AG20443 (cell line): ENCODE measurements around the gene KIFC1.
"Not testable (repeated sequence)": the region's sequence is repeated elsewhere in the genome, so short reads cannot be mapped to it uniquely, and the experiment has no call there.

Experiments
- DNase-seq: peaks from one replicate; pipeline ENCODE4 v3.0.0; 2012; ENCODE audit warnings: low spot score, mixed read lengths

KIFC1 gene

DNA sequence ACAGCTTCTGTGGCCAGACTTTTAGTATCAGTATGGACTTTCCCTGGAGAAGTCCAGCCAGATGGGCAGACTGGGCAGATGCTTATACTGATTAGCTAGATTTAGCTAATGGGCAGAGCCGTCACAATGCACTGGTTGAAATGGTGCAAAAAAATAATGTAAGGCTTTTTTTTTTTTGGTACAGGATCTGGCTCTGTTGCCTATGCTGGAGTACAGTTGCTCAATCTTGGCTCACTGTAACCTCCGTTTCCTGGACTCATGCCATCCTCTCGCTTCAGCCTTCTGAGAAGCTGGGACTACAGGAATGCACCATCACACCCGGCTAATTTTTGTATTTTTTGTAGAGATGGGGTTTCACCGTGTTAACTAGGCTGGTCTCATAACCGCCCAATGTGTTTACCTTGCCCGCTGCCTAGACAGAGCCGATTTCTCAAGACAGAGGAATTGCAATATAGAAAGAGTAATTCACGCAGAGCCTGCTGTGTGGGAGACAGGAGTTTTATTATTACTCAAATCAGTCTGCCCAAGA lies 16.4 kb upstream of the KIFC1 start:
- peak; percentile 43 for DNase-seq

DNA sequence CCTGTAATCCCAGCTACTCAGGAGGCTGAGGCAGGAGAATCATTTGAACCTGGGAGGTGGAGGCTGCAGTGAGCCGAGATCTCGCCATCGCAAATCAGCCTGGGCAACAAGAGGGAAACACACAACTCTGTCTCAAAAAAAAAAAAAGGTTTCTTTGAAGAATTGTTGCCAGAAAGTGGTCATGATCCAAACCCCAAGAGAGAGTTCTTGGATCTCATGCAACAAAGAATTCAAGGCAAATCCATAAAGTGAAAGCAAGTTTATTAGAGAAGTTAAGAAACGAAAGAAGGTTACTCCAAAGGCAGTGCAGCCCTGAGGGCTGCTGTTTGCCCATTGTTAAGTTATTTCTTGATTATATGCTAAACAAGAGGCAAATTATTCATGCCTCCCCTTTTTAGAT lies 14.5 kb upstream of the KIFC1 start:
- no peak for DNase-seq

DNA sequence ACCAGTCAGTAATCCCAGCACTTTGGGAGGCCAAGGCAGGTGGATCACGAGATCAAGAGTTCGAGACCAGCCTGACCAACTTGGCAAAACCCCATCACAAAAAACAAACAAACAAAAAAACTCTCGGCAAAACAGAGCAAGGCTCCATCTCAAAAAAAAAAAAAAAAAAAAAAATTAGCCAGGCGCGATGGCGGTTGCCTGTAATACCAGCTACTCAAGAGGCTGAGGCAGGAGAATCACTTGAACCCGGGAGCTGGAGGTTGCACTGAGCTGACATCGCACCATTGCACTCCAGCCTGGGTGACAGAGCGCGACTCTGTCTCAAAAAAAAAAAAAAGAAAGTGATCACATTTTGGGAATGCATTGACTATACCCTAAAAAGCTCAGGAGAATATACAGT lies 12.4 kb upstream of the KIFC1 start:
- not testable (repeated sequence) for DNase-seq

DNA sequence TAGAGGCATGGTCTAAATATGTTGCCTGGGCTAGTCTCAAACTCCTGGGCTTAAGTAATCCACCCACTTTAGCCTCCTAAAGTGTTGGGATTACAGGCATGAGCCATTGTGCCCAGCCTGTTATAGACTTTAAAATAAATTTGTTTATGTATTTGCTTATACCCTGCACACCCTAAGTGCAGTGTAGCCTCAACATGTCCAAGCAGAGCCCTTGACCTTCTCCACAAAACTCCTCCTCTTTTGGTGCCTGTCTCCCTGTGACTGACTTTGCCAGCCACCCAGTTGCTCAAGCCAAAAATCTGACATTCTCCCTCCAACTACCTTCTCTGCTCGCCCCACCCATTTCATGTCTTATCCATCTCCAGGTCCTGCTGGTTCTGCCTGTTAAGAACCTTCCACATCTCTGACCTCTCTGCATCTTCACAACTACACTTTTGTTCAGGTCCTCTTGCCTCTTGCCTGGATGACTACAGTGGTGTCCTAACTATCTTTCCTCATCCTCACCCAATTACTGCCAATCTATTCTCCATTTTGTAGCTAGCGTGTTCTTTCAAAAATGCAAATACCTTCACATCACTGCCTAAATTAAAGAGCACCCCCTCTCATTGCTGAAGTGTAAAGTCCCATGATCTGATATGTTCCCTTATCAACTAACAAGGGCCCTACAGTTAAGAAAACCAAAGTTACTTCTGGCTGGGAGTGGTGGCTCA lies 11.2 kb upstream of the KIFC1 start:
- no peak for DNase-seq

DNA sequence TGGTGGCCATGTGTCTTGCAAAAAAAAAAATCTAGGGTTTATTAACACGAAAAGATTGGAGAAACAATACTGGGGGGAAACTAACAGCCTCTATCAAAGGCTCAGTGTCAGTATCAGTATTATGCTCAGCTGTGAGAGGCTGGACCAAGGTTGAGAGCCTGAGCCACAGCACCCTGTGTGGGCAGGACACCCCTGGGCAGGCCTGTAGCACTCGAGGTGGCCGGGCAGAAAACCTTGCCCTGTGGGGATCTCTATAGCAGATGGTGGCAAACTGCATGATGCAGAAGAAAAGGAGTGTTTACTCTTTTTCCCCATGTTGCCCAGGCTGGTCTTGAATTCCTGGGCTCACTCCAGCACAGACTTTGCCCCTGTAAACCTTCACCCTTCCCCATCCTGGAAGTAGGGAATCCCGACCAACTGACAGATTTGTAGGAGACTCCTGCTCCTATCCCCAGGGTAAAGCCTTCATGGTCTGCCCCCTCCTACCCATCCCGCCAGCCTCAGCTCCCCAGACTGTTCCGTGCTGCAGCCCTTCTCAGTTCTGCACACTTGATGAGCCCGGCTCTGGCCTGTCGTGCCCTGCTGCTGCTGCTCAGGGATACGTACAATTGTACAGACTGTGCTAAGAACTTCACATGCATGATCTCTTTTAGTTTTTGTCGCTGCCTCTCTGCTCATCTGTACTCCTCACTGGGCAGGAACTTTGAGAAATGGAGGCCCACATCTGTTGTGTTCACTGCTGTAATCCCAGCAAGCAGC lies 8.0 kb upstream of the KIFC1 start:
- no peak for DNase-seq

DNA sequence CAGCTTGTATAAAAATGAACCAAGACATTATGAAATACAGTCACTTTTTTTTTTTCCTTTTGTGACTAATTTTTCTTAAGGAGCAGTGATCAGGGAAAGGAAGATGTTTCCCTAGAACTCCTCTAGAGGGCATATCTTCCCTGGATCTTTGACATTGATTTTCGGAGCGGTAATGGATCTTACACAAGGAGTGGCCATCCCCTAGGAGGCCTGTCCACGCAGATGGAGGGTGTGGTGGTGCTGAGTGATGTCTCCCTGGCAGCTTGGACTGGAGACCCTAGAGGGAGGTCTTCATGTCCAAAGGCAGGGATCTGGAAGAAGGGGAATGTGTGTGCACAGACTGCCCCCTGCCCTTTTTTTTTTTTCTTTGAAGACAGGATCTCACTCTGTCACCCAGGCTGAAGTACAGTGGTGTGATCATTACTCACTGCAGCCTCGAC lies 7.0 kb upstream of the KIFC1 start:
- DNase-seq, result peak; percentile 77

DNA sequence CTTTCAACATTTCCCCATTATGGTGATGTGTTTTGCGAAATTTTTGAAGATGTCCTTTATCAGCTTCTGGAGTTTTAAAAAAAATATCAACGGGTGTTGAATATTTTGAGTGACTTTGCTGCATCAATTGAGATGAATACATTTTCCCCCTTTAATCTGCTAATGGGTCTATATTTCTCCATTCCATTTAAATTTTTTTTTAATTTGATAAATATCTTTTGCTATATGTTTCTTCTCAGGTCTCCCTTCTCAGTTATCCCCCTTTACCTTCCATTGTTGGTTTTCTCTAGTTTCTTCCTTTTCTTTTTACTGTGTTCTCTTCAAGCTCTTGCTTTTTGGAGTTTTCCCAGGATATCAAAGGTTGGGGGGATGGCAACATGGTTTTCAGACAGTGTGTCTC lies 1.4 kb upstream of the KIFC1 start:
- no peak for DNase-seq

DNA sequence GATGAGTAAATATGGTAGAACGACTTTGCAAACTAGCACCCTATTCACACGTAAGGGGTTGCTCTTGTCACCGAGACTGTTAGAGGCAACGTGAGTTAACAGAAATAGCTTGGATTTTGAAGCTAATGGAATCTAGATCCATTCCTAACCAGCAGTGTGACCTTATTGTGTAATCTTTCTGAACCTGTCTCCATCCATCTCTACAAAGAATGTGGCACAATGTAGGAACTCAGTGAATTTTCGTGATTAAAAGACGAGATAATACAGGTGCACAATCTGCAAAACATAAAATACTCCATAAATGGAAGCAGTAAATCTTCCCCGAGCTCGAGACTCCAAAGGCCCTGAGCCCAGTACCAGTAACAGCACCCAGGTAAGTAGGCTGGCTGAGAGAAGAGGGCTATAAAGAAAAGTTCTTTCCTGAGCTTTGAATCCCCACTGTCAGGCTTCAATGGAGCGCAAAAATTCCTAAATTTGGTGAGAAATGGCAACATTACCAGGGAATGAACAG lies 801 bp upstream of the KIFC1 start:
- no peak for DNase-seq

DNA sequence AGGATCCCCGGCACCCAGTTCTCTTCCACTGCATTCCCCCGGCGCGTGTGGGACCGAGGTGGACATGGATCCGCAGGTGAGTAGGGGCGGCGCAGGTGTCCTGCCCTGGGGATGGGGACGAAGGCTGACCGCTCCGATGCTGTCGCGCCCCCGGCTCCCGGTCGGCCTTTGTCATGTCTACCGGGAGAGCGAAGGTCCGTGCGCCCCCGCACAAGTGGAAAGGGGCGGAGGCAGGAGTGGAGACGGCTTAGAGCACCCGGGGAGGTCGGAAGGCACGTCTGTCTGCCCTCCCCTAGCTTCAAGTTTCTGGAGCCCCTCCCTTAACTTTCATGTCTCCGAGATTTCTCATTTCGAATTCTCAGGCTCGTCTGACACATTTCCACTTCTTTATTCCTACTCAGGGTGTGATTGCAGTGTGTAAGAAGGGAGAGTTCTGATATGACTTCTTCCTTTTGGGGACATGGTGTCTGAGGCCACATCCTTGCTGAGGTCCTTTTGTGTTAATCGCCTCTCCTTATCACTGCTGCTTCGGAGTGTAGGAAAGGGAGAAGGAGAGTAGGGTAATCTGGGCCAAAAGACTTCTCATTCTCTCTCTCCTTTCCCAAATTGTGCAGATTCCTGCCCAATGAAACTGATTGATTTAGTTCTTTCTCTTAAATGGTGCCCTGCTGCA lies 435 bp downstream of the KIFC1 start:
- peak; percentile 24 for DNase-seq

DNA sequence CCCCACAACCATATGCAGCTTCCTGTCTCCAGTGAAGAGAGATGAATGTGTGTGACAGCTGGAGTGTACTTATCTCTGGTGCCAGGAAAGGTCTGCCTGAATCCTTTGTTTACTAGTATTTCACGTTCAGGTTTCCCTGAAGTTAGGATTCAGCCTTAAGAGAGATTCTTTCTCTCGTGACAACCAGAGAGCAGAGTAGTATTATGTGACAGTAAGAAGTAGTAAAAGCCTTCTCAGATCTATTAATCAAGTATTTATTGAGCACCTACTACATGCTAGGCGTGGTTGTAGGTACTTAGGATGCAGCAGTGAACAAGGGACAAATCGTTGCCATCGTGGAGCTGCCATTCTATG lies 949 bp downstream of the KIFC1 start:
- DNase-seq, result no peak

DNA sequence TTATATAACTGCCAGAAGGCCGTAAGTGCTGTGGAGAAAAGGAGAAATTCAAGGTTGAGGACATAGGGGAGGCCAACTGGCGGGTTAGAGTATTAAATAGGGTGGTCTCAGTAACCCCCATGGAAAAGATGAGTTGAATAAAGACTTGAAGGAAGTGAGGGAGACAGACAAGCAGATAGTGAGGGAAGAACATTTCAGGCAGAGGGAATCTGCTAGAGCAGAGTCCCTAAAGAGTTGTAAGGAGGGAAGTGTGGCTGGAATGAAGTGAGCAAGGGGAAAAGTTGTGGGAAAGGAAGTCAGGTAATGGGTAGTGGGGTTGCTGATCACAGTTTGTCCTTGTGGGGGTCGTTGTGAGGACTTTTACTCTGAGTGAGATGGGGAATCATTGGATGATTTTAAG lies 1.4 kb downstream of the KIFC1 start:
- no peak for DNase-seq

DNA sequence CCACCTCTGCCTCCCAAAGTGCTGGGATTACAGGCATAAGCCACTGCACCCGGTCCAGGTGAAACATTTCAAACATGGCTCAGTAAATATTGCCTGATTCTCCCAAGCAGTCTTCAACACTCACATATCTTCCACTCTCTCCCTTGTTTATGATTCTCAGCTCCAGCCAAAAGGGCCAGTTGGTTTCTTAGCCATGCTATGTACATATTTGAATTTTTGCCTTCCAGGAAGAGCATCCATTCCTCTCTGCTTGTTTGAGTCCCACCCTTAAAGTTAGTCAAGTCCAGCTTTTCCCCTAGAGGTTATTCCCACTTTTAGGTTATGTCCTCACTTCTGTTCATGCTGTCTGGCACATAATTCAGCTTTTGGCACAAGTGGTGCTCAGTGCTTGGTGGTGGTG lies 5.9 kb downstream of the KIFC1 start:
- no peak for DNase-seq

DNA sequence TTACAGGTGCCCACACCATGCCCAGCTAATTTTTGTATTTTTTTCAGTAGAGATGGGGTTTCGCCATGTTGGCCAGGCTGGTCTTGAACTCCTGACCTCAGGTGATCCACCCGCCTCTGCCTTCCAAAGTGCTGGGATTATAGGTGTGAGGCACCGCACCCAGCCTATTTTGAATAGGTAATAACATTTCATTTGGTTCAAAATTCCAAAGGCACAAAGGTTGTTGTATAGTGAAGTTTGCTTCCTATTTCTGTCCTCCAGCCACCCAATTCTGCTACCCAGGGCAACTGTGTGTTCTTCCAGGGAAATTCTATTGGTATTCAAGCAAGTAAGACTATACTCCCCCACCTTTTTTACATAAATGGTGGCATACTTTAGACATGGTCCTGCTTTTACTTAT lies 7.0 kb downstream of the KIFC1 start:
- not testable (repeated sequence) for DNase-seq

DNA sequence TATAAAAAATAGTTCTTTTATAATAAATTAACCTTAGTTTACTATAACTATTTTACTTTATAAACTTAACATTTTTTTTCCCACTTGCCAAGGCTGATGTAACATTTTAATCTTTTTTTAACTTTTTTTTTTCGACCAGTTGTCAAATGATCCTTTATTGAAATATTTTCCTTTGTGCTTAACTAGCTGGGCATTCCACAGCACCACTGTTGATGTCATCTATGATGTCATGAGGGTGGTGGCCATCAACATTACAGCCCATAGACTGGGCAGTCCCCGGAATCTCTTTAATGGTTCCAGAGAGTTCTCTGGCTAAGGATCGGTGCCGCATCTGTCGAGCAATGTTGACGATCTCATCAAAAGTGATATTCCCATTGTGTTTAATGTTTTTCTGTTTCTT lies 8.3 kb downstream of the KIFC1 start:
- DNase-seq, result not testable (repeated sequence)

DNA sequence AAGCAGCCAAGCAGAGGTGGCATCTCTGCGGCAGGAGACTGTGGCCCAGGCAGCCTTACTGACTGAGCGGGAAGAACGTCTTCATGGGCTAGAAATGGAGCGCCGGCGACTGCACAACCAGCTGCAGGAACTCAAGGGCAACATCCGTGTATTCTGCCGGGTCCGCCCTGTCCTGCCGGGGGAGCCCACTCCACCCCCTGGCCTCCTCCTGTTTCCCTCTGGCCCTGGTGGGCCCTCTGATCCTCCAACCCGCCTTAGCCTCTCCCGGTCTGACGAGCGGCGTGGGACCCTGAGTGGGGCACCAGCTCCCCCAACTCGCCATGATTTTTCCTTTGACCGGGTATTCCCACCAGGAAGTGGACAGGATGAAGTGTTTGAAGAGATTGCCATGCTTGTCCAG lies 13.3 kb downstream of the KIFC1 start:
- no peak for DNase-seq

DNA sequence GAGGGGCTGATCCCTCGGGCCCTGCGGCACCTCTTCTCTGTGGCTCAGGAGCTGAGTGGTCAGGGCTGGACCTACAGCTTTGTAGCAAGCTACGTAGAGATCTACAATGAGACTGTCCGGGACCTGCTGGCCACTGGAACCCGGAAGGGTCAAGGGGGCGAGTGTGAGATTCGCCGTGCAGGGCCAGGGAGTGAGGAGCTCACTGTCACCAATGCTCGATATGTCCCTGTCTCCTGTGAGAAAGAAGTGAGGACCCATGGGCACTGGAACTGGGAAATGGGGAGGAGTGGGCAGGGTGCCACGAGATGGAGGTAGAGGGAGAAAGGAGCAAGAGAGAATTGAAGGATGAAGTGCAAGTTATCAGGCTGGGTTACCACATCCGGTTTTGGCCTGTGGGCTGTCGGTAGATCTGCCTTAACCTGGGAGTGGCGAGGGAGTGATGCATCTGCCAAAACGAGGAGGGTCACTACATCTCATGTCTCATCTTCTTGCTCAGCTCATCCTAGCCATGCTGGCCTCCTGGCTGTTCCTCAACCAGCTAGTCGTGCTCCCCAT lies 13.8 kb downstream of the KIFC1 start:
- no peak for DNase-seq

DNA sequence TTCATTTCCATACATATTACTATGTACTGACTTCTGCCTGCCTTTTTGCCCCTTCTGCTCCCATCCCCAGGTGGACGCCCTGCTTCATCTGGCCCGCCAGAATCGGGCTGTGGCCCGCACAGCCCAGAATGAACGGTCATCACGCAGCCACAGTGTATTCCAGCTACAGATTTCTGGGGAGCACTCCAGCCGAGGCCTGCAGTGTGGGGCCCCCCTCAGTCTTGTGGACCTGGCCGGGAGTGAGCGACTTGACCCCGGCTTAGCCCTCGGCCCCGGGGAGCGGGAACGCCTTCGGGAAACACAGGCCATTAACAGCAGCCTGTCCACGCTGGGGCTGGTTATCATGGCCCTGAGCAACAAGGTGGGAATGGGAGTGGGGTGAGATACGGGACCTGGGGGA lies 14.5 kb downstream of the KIFC1 start:
- DNase-seq, result no peak

DNA sequence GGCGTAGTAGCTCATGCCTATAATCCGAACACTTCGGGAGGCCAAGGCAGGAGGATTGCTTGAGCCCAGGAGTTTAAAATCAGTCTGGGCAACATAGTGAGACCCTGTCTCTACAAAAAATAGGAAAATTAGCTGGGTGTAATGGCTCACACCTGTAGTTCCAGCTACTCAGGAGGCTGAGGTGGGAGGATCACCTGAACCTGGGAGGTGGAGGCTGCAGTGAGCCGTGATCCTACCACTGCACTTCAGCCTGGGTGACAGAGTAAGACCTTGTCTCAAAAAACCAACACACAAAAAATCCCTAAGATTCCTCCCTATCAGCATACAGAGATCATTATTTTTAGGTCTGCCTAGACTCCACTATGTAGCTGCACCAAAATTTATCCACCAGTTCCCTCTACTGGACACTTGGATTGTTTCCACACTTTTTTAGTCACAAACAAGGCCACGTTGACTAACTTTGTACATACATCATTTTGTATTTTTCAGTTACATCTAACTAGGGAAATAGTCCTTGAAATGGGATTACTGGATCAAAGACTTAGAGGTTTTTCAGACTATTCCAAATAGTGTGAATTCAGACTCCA lies 15.6 kb downstream of the KIFC1 start:
- DNase-seq, result peak; percentile 42

DNA sequence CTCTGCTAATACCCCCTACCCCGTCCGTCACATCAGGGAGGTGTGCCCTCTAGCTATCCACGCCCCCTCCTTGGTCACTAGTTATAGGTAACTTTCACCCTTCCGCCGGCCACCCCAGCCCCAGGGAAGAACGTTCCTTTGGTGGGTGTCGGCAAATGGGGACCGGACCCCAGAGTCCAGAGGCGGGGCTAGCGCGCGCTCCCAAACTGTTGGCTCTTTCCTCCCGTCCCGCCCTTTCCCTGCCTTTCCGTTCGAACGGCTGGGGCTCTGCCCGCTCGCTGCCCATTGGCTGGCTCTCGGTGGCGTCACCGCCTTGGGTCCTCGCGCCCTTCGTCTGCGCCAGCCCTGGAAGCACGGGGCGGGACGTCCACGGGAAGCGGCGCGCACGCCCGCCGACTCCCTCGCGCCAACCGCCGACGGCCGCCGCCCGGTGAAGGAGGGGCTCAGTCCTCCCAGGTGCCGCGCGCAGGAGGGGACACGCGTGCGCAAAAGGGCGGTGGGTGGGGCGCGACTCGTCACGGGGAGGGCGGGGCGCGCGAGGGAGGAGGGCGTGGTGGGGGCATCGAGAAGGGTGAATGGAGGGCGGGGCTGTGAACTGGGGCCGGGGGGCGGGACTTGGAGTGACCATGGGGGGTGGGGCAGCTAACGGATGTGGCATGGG lies 18.6 kb downstream of the KIFC1 start:
- peak; percentile 99 for DNase-seq

DNA sequence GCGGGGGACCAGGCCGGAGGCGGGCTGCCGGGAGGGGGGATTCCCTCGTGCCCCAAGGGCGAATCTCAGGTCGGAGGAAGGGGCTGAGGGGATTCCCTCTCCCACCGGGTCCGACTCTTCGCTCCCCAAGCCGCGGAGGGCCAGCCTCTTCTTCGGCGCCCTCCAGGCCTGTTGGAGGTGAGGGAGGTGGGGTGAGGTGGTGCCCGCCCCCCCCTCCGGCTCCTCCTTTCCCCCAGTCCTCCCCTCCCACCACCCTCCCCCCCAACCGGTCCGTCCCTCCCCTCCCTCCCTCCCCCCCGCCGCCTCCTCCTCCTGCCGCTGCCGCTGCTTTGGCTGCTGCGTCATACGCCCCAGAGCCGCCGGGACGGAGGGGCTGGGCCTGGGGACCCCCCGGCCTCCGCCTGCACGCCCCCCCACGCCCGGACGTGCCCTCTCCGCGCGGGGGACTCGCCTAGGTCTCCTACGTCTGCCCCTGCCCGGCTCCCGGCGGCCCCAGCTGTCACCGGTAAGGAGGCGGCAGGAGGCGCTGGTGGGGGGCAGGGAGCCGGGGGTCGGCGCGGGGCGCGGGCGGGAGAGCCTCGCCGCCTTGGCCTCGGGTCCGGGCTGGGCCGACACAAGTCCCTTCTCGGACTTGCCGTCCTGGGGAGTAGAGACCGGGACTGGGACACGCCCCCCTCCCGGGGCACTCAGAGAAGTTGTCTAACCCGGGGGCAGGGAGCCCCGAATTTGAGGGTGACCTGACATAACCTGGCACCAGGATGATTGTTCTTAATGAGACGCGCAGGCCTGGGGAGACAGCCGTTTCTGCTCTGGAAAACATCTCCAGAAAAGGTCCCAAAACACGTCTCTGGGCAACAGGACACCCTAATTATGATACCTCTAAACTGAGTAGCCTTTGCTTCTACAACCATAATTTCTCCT lies 19.3 kb downstream of the KIFC1 start, which contains the start of gene PHF1:
PHF1 (plus strand) TSS at position 304 of the 921 bp plus-strand sequence. CDS start 1,250 bp downstream, outside the sequence.
- peak; percentile 92 for DNase-seq
